HG02623 (cell line): ENCODE results near the gene GALNT12.

Experiments used
- ATAC-seq: cut with Tn5 transposase; IDR thresholded peaks from one replicate; pipeline ENCODE4 v1.9.1; 2021; ENCODE audit warnings: moderate library complexity; ENCODE audit not compliant: unreplicated experiment

GALNT12 gene

GRCh38 chr9:98781588-98782383 is 25.7 kb upstream of the GALNT12 start:
- ATAC-seq: no peak

DNA sequence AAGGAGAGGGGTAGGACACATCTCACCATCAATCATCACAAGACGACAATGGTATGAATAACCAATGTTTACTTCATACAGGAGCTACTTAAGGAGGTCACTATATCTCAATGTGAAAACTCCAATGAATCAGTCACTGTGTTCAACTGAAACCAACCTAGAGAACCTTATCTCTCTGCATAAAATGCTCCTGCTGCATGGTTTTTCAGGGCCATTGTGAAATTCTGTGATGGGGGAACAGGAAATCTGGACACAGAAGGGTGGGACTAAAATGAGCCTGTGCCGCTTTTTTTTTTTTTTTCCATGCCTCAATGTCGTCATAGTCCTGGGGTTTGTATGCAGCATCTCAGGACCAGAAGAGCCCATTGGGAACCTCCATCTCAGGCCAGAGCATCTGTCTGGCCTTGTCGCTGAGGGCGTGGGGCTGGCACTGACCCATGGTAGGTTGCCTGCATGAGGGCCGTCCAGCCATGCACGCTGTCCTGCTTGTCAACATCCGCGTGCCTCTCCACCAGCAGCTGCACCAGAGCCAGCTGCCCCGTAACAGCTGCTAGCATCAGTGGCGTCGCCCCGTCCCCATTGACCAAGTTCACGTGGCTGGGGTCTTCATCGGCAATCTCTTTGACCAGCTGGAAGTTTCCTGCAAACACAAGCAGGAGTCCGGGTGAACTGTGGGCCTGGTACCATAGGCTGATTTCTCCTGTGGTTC is 23.8 kb upstream of the GALNT12 start:
- ATAC-seq: no peak

- no peak for ATAC-seq
Observed at GRCh38 chr9:98784831-98785806, 22.4 kb upstream of the GALNT12 start.

GRCh38 chr9:98786750-98787510 is 20.5 kb upstream of the GALNT12 start:
- ATAC-seq: no peak

DNA sequence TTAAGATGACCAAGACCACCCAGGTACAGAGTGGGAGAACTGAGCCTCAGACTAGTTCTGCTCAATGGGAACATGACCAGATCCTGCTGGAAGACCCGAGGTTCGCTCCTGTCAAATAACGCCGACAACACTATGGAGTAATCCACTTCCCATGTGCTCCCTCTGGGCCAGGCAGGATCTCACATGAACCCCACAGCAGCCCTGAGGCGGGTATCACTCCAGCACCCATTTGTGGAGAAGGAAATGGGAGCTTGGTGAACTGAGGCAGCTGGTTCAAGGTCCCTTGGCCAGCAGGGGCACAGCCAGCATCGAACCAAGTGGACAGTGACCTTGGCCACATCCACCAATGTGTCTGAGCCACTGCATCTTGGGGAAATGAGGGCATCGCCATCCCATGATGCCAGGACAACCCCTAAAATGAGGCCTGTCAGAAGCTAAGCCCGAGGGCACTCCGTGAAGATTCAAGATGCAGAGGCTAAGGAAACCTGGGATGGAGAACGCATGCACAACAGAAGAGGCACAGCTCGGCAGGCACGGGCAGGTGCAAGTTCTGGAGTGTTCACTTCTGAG is 19.6 kb upstream of the GALNT12 start:
- no peak for ATAC-seq

GRCh38 chr9:98789483-98790133 is 17.9 kb upstream of the GALNT12 start:
- ATAC-seq: no peak

- no peak for ATAC-seq
Observed at GRCh38 chr9:98790134-98790841, 17.2 kb upstream of the GALNT12 start.

- no peak for ATAC-seq
Observed at GRCh38 chr9:98790842-98791607, 16.4 kb upstream of the GALNT12 start.

GRCh38 chr9:98791608-98792490 is 15.6 kb upstream of the GALNT12 start:
- ATAC-seq: no peak

DNA sequence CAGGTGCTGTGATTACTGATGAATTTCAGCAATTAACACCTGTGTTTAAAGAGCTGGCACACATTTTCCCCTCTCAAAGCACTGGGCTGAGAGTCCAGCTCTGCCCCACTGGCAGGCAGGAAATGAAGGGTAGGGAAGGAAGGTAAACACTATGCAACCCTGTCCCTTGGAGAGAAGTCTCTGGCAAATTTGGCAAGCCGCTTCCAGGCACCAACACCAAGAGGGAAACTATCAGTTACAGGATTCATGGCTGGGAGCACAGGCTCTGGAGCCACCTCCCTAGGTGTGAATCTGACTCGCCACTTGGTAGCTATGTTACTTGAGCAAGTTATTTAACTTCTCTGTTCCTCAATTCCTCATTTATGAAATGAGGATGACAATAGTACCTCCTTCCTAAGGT is 14.4 kb upstream of the GALNT12 start:
- no peak for ATAC-seq

DNA sequence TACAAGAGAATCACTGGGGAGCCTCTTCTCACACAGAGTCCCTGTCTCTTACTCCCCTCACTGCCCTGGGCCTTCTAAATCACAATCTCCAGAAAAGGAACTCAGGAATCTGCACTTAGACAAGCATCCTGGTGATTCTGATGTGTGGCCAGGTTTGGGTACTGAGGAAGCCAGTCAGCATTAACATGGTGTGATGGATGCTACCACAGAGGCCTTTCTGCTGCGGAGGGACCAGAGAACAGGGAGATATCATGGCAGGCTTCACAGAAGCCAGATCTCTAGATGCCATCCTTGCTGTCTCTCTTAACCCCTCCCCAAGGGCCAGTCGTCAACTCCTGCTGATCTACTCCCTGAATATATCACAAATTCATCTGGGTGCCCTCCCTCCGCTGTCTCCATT is 12.7 kb upstream of the GALNT12 start:
- no peak for ATAC-seq

DNA sequence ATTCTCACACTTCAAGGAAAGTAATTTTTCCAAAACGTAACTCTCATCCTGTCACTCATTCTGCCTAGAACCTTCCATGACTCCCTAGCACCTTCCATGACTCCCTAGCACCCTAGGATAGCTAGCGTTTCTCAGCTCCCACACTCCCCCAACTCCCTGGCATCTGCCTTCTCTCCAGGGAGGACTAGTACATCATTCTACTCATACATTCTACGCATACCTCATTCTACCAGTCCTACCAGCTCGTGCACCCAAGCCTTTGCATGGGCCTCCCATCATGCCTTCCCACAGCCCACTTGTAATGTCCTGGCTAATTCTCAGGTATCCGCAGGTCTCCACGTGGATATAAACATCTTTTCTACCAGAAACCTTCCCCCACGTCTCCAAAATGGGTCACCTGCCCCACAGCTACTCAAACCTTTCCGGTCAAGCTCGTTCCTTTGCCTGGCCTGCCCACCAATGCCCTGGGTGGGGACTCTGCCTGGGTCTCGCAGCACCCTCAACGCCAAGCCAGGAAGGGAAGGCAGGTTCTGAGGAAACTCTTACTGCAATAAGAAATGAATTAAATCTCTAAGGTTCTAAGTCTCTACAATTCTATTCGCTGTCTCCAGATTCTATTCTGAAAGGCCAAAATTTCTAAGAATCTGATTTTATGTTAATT is 12.0 kb upstream of the GALNT12 start:
- no peak for ATAC-seq

- ATAC-seq: peak; percentile 22
Observed at GRCh38 chr9:98795970-98796363, 11.5 kb upstream of the GALNT12 start.

GRCh38 chr9:98796364-98797101 is 10.9 kb upstream of the GALNT12 start, which contains the start of gene ANKS6:
Gene ANKS6, minus strand, starts transcription at chr9:98796555. Its CDS starts 64 bp downstream, at chr9:98796491.
- peak; percentile 86 for ATAC-seq

DNA sequence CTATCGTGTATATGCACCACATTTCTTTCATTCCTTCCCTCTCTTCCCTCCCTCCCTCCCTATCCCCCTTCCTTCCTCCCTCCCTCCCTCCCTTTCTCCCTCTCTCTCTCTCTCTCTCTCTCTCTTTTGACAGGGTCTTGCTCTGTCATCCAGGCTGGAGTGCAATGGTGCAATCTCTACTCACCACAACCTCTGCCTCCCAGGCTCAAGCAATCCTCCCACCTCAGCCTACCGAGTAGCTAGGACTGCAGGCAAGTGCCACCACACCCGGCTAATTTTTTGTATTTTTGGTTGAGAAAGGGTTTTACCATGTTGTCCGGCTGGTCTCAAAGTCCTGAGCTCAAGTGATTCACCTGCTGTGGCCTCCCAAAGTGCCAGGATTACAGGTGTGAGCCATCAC is 10.0 kb upstream of the GALNT12 start:
- ATAC-seq: no peak

- ATAC-seq: no peak
Observed at GRCh38 chr9:98798254-98798653, 9.2 kb upstream of the GALNT12 start.
